NCI-H510A treated with DMSO at 0.1 percent for 48 hours (cell line): Measurements from ENCODE around the gene KDM4D.
"Not testable (repeated sequence)": the region's sequence is repeated elsewhere in the genome, so short reads cannot be mapped to it uniquely, and the experiment has no call there.

ENCODE experiments used
- DNase-seq: peaks from one replicate; lab custom pipeline; 2025; lab: John Stamatoyannopoulos, UW

KDM4D gene

GRCh38 chr11:94973099-94973968 is at the start of gene KDM4D, which contains the start of gene CWC15:
Gene KDM4D (plus strand): TSS chr11:94973709. CDS start chr11:94997373, 23,664 bp downstream.
Gene CWC15 (minus strand): TSS chr11:94973556. CDS start chr11:94972185, 1,371 bp downstream.
- DNase-seq, result peak; percentile 90

- no peak for DNase-seq
Measured at GRCh38 chr11:94924171-94924572, 49.3 kb upstream of the KDM4D start.

- DNase-seq, result no peak
Measured at GRCh38 chr11:94924612-94925011, 48.9 kb upstream of the KDM4D start.

GRCh38 chr11:94925422-94926270 is 47.9 kb upstream of the KDM4D start:
- no peak for DNase-seq

GRCh38 chr11:94926271-94926625 is 47.3 kb upstream of the KDM4D start:
- DNase-seq, result no peak

- DNase-seq, result no peak
Measured at GRCh38 chr11:94926698-94927237, 46.7 kb upstream of the KDM4D start.

GRCh38 chr11:94928117-94928990 is 45.2 kb upstream of the KDM4D start:
- no peak for DNase-seq

- not testable (repeated sequence) for DNase-seq
Measured at GRCh38 chr11:94932072-94932471, 41.4 kb upstream of the KDM4D start.

- no peak for DNase-seq
Measured at GRCh38 chr11:94932503-94932902, 41.0 kb upstream of the KDM4D start.

GRCh38 chr11:94933223-94934130 is 40.0 kb upstream of the KDM4D start:
- no peak for DNase-seq

GRCh38 chr11:94934362-94934761 is 39.1 kb upstream of the KDM4D start:
- no peak for DNase-seq

GRCh38 chr11:94934846-94935245 is 38.7 kb upstream of the KDM4D start:
- no peak for DNase-seq

GRCh38 chr11:94938095-94939055 is 35.1 kb upstream of the KDM4D start:
- peak; percentile 0 for DNase-seq

- no peak for DNase-seq
Measured at GRCh38 chr11:94939346-94939745, 34.2 kb upstream of the KDM4D start.

- no peak for DNase-seq
Measured at GRCh38 chr11:94941131-94941530, 32.4 kb upstream of the KDM4D start.

- no peak for DNase-seq
Measured at GRCh38 chr11:94946812-94947211, 26.7 kb upstream of the KDM4D start.

- DNase-seq, result no peak
Measured at GRCh38 chr11:94948070-94948617, 25.4 kb upstream of the KDM4D start.

GRCh38 chr11:94954753-94955152 is 18.8 kb upstream of the KDM4D start:
- no peak for DNase-seq

- DNase-seq, result no peak
Measured at GRCh38 chr11:94956963-94957362, 16.5 kb upstream of the KDM4D start.
